GM18870 (cell line): ENCODE measurements around the gene GDPD4.
"Not testable (repeated sequence)": the region's sequence is repeated elsewhere in the genome, so short reads cannot be mapped to it uniquely, and the experiment has no call there.

ENCODE experiments used
- ATAC-seq: cut with Tn5 transposase; IDR thresholded peaks from one replicate; pipeline ENCODE4 v1.9.1; 2021; ENCODE audit warnings: moderate library complexity; ENCODE audit not compliant: unreplicated experiment

GDPD4 gene

GRCh38 chr11:77301510-77301909 is at the start of gene GDPD4:
Gene GDPD4 (minus strand): TSS chr11:77301686. CDS start chr11:77285137, 16,549 bp downstream.
- ATAC-seq, result no peak

- no peak for ATAC-seq
These were observed 46.5 kb upstream of the GDPD4 start for GRCh38 chr11:77347948-77348347.

- ATAC-seq, result no peak
These were observed 45.6 kb upstream of the GDPD4 start for GRCh38 chr11:77346906-77347603.

- ATAC-seq, result no peak
These were observed 44.1 kb upstream of the GDPD4 start for GRCh38 chr11:77345621-77346020.

- ATAC-seq, result no peak
These were observed 39.0 kb upstream of the GDPD4 start for GRCh38 chr11:77340501-77340900.

DNA sequence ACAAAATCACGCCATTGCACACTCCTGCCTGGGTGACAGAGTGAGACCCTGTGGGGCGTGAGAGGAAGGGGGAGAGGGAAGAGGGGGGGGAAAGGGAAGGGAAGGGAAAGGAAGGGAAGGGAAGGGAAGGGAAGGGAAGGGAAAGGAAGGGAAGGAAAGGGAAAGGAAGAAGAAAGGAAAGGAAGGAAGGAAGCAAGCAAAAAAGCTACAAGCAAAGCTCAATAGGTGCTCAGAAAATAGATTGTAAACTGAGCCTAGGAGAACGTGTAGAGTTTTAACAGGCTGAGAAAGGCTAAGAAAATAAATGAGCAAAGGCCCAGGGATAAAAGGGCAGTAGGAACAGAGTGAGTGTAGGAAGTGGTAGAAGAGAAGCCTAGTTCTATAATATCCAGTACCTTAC is 30.8 kb upstream of the GDPD4 start:
- no peak for ATAC-seq

DNA sequence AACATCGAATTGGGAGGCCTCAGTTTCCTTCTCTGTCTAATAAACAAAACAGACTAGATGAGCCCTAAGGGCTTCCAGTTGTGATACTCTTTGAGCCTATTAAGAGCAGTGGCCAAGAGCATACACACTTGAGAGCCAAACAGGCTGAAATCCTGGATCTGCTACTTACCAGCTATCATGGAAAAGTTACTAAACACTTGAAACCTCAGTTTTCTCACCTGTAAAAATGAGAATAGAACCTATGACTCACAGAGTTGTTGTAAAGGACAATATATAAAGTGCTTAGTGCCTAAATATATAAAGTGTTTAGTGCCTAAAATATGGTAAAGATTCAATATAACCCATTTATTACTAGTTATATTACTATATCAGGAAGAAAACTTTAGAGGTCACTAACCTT is 23.7 kb upstream of the GDPD4 start:
- ATAC-seq, result no peak

GRCh38 chr11:77324508-77324907 is 23.0 kb upstream of the GDPD4 start:
- no peak for ATAC-seq

DNA sequence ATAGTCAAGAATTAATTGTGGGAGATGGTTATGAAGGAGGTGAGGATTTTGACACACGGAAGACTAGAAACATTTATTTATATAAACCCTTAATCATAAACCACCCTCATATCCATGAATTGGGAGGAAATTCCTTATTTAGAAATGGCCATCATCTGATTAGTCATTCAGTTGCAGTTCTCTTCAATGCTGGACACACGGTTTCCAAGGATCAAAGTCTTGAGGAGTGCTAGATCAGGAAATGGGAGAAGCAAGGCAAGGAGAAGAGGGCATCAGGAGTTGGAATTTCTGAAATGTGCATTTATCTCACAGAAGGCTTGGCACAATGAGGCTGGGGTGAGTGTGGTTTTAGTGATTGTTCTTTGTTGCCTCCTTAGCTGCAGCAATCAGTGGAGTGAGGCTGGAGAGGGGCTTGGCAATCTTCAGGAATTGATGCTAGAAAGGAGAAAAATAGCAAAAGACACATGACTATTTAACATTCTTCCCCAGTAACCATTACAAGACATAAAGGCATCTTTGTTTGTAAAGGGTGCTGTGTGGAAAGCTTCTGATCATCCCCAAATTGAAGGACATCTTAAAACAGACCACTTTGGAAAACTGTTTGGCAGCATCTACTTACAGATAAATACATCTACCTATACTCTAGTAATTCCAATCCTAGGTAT is 21.6 kb upstream of the GDPD4 start:
- no peak for ATAC-seq

GRCh38 chr11:77322506-77322905 is 21.0 kb upstream of the GDPD4 start:
- no peak for ATAC-seq

GRCh38 chr11:77320351-77320750 is 18.9 kb upstream of the GDPD4 start:
- ATAC-seq, result no peak

- ATAC-seq, result no peak
These were observed 17.1 kb upstream of the GDPD4 start for GRCh38 chr11:77318600-77318999.

DNA sequence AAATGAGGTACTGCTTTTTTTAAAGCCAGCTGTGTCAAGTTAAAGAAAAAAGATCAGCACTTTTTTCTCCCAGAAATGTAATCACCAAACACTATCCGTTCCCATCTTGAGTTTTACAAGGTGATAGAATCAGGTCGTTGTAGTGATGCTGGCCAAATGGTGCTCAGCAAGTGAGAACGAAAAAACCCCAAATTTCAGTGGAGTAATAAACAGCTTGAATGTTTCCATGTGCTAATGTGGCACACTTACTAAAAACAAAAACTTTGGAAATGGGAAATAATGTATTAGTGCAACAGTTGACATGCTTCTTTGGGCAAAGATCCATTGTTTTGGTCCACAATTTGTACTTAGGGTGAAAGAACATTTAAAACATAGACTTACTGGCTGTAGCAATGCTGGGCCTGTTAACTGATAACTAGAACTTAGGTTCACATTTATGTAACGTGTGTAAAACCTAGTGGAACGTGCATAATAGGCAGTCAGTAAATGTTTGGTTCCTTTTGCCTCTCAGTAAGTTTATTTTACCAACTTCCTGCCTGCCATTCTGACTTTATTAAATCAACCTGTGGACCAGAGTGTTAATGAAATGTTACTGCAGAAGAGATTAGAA is 15.4 kb upstream of the GDPD4 start:
- no peak for ATAC-seq

GRCh38 chr11:77312107-77312506 is 10.6 kb upstream of the GDPD4 start:
- ATAC-seq, result no peak

- ATAC-seq, result no peak
These were observed 10.2 kb upstream of the GDPD4 start for GRCh38 chr11:77311701-77312100.

GRCh38 chr11:77310721-77311120 is 9.2 kb upstream of the GDPD4 start:
- ATAC-seq, result no peak

GRCh38 chr11:77309401-77310085 is 8.1 kb upstream of the GDPD4 start:
- no peak for ATAC-seq

DNA sequence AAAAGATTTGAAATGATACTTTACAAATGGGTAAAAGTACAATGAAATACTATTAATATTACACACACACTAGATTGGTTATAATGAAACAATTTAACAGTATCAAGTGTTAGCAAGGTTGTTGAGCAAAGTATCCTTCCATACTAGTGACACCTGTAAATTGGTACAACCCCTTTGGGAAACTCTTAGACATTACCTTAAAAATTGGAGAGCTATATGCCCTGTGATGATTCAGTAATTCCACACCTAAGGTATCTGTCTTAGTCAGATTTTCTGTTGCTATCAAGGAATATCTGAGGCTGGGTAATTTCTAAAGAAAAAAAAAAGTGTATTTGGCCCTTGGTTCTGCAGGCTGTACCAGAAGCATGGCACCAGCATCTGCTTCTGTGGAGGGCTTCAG is 7.4 kb upstream of the GDPD4 start:
- ATAC-seq, result no peak

- no peak for ATAC-seq
These were observed 1.8 kb upstream of the GDPD4 start for GRCh38 chr11:77303328-77303727.

- no peak for ATAC-seq
These were observed 1.3 kb upstream of the GDPD4 start for GRCh38 chr11:77302752-77303151.

DNA sequence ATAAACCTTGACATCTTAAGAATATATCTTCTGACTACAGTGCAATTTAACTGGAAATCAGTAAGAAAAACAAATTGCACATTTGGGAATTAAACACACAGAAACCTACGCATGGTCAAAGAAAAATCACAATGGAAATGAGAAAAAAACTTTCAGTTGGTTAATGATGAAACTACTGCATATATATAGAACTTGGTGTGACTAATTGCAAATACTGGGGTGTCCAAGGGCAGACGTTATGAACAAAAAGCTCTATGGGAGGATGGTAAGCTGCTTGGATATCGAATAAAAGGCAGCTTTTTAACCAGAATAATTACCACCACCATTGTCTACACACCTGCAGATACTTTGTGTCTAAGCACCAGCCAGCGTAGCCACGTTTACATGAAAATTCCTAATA is 791 bp downstream of the GDPD4 start:
- no peak for ATAC-seq

- ATAC-seq, result not testable (repeated sequence)
These were observed 1.5 kb downstream of the GDPD4 start for GRCh38 chr11:77300028-77300427.
